Spleen (tissue), 7 donors: ENCODE measurements around the gene CPAMD8.

Experiments
- CTCF ChIP-seq, 11 experiments: fragments of 200-600 bp in 7 of 11; fragments of 450-650 bp in 4 of 11; sonication (generic) in 4 of 11; IDR thresholded peaks in 8 of 11; conservative IDR thresholded peaks in 3 of 11; 1 replicate in 7 of 11; 2 replicates in 4 of 11; pipeline versions ENCODE4 v1.4.0 to v1.8.0; 2016 to 2021; ENCODE audit warnings: antibody characterized with exemption in 11 of 11, inconsistent platforms in 4 of 11, mild to moderate bottlenecking in 1 of 11
- POLR2A ChIP-seq, 3 donors: fragments of 450-650 bp; IDR thresholded peaks; one replicate each; pipeline ENCODE4 v1.5.1; 2017; ENCODE audit warnings: antibody characterized with exemption in 3 of 3, mild to moderate bottlenecking in 1 of 3
- POLR2AphosphoS5 ChIP-seq, 3 donors: sonication (generic); formaldehyde crosslinking; IDR thresholded peaks; one replicate each; pipeline ENCODE4 v1.5.1; 2017; ENCODE audit warnings: antibody characterized with exemption in 3 of 3
- donor health status: DM: no; HTN: no; CAD: no; lungs with moderate emphysema.
- donor health status: DM: no; HTN: no; CAD: no.
- donor health status: DM: no; HTN: no; CAD: no.

GRCh38 chr19:16869331-16869972, 157.2 kb downstream of the CPAMD8 start:
- TF ChIP-seq CTCF (IDR thresholded peaks at IDR 0.05 in 8 of 11, conservative IDR thresholded peaks at IDR 0.05 in 3 of 11) (no peak), POLR2A (IDR thresholded peaks at IDR 0.05) (no peak), POLR2AphosphoS5 (IDR thresholded peaks at IDR 0.05) (no peak)
